Measurements from ENCODE around the gene NFYC.

The NFYC gene

GRCh38 chr1:40762144-40762923, 70.8 kb downstream of the NFYC start:
- DNase-seq (ENCODE audit: low spot score) = peak; percentile 55
- in situ Hi-C loops (cut with MboI; ENCODE audit: low pct_unique_long_range_greater_than_20kb, low sequenced_read_pairs, unreplicated experiment) = no loop called here
- no peak for TF ChIP-seq CTCF (IDR thresholded peaks at IDR 0.05; ENCODE audit: extremely low read depth, insufficient read depth, missing control alignments)

- in situ Hi-C loops (cut with MboI; ENCODE audit: low pct_unique_long_range_greater_than_20kb, low sequenced_read_pairs, unreplicated experiment) = no loop called here
- DNase-seq (ENCODE audit: low spot score) = peak; percentile 48
- TF ChIP-seq CTCF (IDR thresholded peaks at IDR 0.05; ENCODE audit: extremely low read depth, insufficient read depth, missing control alignments) = no peak
These were observed 72.4 kb downstream of the NFYC start for GRCh38 chr1:40763742-40764532.

- in situ Hi-C loops (cut with MboI; ENCODE audit: low pct_unique_long_range_greater_than_20kb, low sequenced_read_pairs, unreplicated experiment) = no loop called here
- no peak for TF ChIP-seq CTCF (IDR thresholded peaks at IDR 0.05; ENCODE audit: extremely low read depth, insufficient read depth, missing control alignments)
- DNase-seq (ENCODE audit: low spot score) = no peak
These were observed 73.5 kb downstream of the NFYC start for GRCh38 chr1:40764981-40765380.

- in situ Hi-C loops (cut with MboI; ENCODE audit: low pct_unique_long_range_greater_than_20kb, low sequenced_read_pairs, unreplicated experiment) = no loop called here
- no peak for DNase-seq (ENCODE audit: low spot score)
- TF ChIP-seq CTCF (IDR thresholded peaks at IDR 0.05; ENCODE audit: extremely low read depth, insufficient read depth, missing control alignments) = no peak
These were observed 74.5 kb downstream of the NFYC start for GRCh38 chr1:40766017-40766416.

- in situ Hi-C loops (cut with MboI; ENCODE audit: low pct_unique_long_range_greater_than_20kb, low sequenced_read_pairs, unreplicated experiment) = no loop called here
- no peak for DNase-seq (ENCODE audit: low spot score)
- no peak for TF ChIP-seq CTCF (IDR thresholded peaks at IDR 0.05; ENCODE audit: extremely low read depth, insufficient read depth, missing control alignments)
These were observed 75.1 kb downstream of the NFYC start for GRCh38 chr1:40766560-40766959.

- no peak for DNase-seq (ENCODE audit: low spot score)
These were observed 76.9 kb downstream of the NFYC start for GRCh38 chr1:40768146-40768990.

More at GRCh38 chr1:40768146-40768990, 76.9 kb downstream of the NFYC start:
- TF ChIP-seq CTCF (IDR thresholded peaks at IDR 0.05; ENCODE audit: extremely low read depth, insufficient read depth, missing control alignments) = no peak
- in situ Hi-C loops (cut with MboI; ENCODE audit: low pct_unique_long_range_greater_than_20kb, low sequenced_read_pairs, unreplicated experiment) = no loop called here

Data from GM13977 (cell line).